SHP77 treated with DMSO at 0.1 percent for 48 hours (cell line): ENCODE measurements around the gene CLEC7A.

Experiments
- DNase-seq: peaks from one replicate; lab custom pipeline; 2025; lab: John Stamatoyannopoulos, UW

The CLEC7A gene

GRCh38 chr12:10094646-10095395, 35.2 kb downstream of the CLEC7A start:
- DNase-seq, result no peak

GRCh38 chr12:10088955-10089900, 40.8 kb downstream of the CLEC7A start:
- no peak for DNase-seq

GRCh38 chr12:10088031-10088430, 42.0 kb downstream of the CLEC7A start:
- no peak for DNase-seq

- DNase-seq, result no peak
These were observed 43.6 kb downstream of the CLEC7A start for GRCh38 chr12:10086387-10086786.

GRCh38 chr12:10084733-10085132, 45.3 kb downstream of the CLEC7A start:
- no peak for DNase-seq

- no peak for DNase-seq
These were observed 47.7 kb downstream of the CLEC7A start for GRCh38 chr12:10082117-10082874.

- no peak for DNase-seq
These were observed 54.5 kb downstream of the CLEC7A start for GRCh38 chr12:10075451-10075850.

GRCh38 chr12:10073261-10073660, 56.7 kb downstream of the CLEC7A start:
- no peak for DNase-seq

GRCh38 chr12:10072131-10072530, 57.9 kb downstream of the CLEC7A start:
- no peak for DNase-seq

- DNase-seq, result no peak
These were observed 59.6 kb downstream of the CLEC7A start for GRCh38 chr12:10070380-10070779.

- DNase-seq, result no peak
These were observed 60.0 kb downstream of the CLEC7A start for GRCh38 chr12:10069976-10070375.

- DNase-seq, result no peak
These were observed 60.9 kb downstream of the CLEC7A start for GRCh38 chr12:10069099-10069498.

GRCh38 chr12:10068644-10069043, 61.4 kb downstream of the CLEC7A start:
- no peak for DNase-seq

GRCh38 chr12:10067942-10068341, 62.1 kb downstream of the CLEC7A start:
- no peak for DNase-seq

GRCh38 chr12:10067264-10067663, 62.7 kb downstream of the CLEC7A start:
- DNase-seq, result no peak
